ENCODE data around the gene PTGDS.

The PTGDS gene

DNA sequence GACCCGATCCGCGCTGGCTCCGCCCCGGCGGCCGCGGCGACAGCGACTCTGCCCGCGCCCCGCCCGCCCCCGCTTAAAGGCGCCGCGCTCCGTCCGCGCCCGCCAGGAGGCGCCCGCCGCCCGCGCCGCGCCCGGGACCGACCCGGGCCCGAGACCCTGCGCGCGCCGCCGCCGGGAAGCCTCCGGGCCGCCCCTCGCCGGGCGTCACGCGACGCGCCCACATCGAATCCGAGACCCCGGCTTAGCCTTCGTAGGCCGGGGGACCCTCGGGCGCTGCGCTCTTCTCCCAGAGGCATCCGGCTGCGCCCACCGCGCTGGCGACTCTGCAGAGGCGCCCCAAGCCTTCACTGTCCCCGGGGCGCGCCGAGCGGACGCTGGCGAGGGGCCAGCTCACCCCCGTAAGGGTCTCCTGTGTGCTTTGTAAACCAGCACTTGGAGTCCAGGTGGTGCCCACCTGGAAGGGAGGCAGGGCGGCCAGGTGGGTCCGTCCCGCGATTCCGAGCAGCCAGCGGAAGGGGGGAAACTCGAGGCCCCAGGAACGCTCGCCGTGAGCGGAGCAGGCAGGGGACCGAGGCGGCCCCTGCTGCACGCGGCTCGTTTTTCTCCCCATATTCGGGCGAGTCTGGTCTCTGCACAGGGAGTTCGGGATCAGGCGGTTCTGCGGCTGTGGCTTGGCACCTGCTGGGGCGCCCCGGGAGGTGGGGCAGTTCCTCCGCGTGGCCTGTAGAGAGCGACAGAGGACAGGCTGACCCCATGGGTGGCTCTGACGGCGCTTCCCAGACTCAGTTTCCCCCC is 51.2 kb downstream of the PTGDS start:
- Histone ChIP-seq H3K27me3 (ENCODE audit: control insufficient read depth, insufficient read depth, low read length) (peaks cover 24% of the 10 kb centered on the region), H3K36me3 (ENCODE audit: control insufficient read depth, insufficient read depth, low read length) (no peaks in the 10 kb centered on the region)

DNA sequence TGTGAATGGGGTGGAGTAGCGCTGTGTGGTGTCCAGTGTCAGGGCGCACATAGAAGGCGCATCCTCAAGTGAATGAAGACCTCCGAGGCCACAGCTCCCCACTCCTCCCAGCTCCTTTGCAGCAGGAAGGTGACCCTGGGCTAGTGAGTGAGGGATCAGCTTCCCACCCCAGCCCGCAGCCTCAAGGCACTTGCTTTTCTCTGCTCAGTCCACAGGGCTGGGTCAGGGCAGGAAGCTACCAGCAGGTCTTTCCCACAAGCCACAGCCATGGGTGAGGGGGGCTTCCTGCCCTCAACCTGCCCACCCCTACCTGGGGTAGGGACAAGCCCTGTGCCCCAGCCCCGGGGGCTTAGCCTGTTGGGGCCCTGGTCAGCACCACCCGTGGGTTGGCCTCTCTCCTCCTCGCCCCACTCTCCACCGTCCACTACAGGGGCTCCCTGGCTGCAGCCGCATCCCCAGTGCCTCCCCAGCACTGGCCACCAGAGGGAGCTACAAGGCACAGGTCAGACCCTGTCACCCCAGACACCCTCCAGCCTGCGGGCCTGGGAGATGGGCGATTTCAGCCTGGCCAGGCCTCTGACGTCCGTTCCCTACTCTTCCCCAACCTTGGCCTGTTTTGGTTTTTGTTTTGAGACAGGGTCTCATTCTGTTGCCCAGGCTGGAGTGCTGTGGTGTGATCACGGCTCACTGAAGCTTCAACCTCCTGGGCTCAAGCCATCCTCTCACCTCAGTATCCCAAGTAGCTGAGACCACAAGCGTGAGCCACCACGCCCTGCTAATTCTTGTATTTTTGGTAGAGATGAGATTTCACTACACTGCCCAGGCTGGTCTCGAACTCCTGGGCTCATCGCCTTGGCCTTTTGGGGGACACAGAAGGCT is 52.0 kb downstream of the PTGDS start:
- Histone ChIP-seq H3K4me1 (ENCODE audit: control insufficient read depth, insufficient read depth, low read length) (peaks cover 5% of the 10 kb centered on the region; the same call in 1 of the 2 replicates), H3K36me3 (ENCODE audit: control insufficient read depth, insufficient read depth, low read length) (no peaks in the 10 kb centered on the region), H3K4me3 (ENCODE audit: low read depth, low read length) (peak overlapping the region; percentile 69), H3K27me3 (ENCODE audit: control insufficient read depth, insufficient read depth, low read length) (peaks cover 24% of the 10 kb centered on the region), H3K9ac (ENCODE audit: low read length) (no peak overlapping the region), H3K27ac (ENCODE audit: low read depth, low read length) (no peak overlapping the region), H3K9me3 (ENCODE audit: control insufficient read depth, insufficient read depth, low read depth, low read length) (no peaks in the 10 kb centered on the region)

More for the DNA sequence above, 51.2 kb downstream of the PTGDS start:
- Histone ChIP-seq H3K9ac (ENCODE audit: low read length) (no peak overlapping the region), H3K27ac (ENCODE audit: low read depth, low read length) (no peak overlapping the region), H3K4me3 (ENCODE audit: low read depth, low read length) (peak overlapping the region; percentile 69), H3K9me3 (ENCODE audit: control insufficient read depth, insufficient read depth, low read depth, low read length) (no peaks in the 10 kb centered on the region), H3K4me1 (ENCODE audit: control insufficient read depth, insufficient read depth, low read length) (peaks cover 5% of the 10 kb centered on the region; the same call in 1 of the 2 replicates)

DNA sequence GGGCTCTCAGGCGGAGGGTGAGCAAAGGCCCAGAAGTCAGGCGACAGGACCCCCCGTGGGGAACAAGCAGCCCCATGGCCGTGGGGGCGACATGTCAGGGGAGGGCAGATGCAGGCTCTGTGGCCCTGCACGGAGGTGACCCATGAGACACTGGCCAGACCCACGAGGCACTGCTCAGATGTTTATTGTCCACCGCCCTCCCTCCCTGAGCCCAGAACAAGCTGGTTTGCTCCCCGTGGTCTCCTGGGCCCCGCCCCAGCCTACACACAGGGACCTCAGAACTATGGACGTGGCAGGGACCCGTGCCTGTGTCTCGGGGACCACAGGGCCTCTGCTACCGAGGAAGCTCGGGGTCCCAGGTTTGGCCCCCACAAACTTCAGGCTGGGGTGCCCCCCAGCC is 52.7 kb downstream of the PTGDS start:
- H3K27me3 ChIP-seq (ENCODE audit: control insufficient read depth, insufficient read depth, low read length), result peaks cover 30% of the 10 kb centered on the region
- no peak overlapping the region for H3K4me3 ChIP-seq (ENCODE audit: low read depth, low read length)
- H3K27ac ChIP-seq (ENCODE audit: low read depth, low read length), result no peak overlapping the region
- H3K9me3 ChIP-seq (ENCODE audit: control insufficient read depth, insufficient read depth, low read depth, low read length), result no peaks in the 10 kb centered on the region
- no peak overlapping the region for H3K9ac ChIP-seq (ENCODE audit: low read length)
- H3K36me3 ChIP-seq (ENCODE audit: control insufficient read depth, insufficient read depth, low read length), result no peaks in the 10 kb centered on the region
- H3K4me1 ChIP-seq (ENCODE audit: control insufficient read depth, insufficient read depth, low read length), result peaks cover 5% of the 10 kb centered on the region; the same call in 1 of the 2 replicates

DNA sequence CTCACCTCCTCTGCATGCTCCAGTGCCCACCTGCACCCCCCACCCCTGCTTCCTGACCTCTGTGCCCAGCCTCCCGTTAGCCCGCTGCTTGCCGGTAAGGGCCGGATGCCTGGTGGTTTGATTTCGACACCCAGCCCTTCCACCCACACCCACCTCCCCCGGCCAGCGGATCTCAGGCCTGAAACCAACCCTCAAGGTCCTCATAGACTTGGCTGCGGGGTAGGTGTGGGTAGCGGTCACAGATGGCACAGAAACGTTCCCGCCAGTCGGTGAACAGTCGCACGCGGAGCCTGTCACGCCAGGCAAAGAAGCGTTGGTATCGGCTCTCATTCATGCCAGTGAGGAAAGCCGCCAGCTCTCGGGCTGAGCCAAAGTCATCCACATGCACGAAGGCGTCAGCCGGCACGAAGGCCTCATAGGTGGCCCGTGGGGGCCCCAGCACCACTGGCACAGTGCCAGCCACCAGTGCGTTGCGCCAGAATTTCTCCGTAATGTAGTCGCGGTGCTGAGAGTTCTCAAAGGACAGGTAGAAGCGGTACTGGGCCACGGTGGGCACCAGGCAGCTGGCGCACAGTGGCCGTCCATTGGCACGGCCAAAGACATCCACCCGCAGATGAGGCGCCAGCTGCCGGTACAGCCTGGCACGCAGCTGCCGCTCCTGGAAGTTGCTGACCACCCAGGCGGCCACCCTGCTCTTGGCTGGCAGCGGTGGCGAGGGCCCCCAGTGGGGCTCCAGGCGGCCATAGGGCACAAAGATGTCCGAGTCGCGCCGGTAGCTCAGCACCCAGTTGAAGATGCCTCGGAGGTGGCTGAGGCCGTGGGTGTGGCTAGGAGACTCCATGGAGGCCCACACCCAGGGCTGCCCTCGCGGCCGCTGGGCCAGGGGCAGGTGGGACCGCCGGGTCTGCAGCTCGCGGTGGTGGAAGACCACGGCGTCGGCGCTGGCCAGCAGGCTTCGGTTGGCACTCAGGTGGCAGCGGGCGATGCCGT is 53.5 kb downstream of the PTGDS start:
- Histone ChIP-seq H3K36me3 (ENCODE audit: control insufficient read depth, insufficient read depth, low read length) (no peaks in the 10 kb centered on the region), H3K9me3 (ENCODE audit: control insufficient read depth, insufficient read depth, low read depth, low read length) (no peaks in the 10 kb centered on the region), H3K27ac (ENCODE audit: low read depth, low read length) (no peak overlapping the region), H3K27me3 (ENCODE audit: control insufficient read depth, insufficient read depth, low read length) (peaks cover 31% of the 10 kb centered on the region), H3K4me1 (ENCODE audit: control insufficient read depth, insufficient read depth, low read length) (peaks cover 5% of the 10 kb centered on the region; the same call in 1 of the 2 replicates), H3K9ac (ENCODE audit: low read length) (no peak overlapping the region), H3K4me3 (ENCODE audit: low read depth, low read length) (no peak overlapping the region)

All from HUES6 (cell line).